ENCODE data around the gene C16orf90.
"Not testable (repeated sequence)": the region's sequence is repeated elsewhere in the genome, so short reads cannot be mapped to it uniquely, and the experiment has no call there.

C16orf90 gene, protein sequence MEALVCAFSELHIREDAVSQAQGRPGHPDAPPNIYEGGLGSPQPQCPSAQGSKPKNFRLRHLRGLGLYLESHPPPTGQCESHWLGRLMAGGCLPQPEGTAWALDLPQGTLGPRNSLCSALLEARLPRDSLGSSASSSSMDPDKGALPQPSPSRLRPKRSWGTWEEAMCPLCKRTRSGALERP

DNA sequence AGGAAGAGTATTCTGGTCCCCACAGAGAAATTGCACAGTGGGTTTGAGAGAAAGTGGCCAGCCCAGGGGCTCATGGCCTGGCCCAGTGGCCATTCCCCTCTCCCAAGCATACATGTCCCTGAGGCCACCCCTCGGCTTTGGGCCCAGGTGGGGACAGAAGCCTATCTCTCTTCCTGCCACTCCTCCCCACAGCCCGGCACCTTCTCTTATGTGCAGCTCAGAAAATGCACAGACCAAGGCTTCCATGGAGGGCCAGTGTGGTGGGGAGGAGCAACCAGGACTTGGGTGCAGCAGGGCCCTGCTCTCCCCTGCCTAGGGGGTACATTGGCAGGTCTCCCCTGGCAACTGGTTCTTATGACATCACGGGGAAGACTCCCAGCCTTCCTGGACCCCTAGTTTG is at the start of gene C16orf90:
TSS of gene C16orf90 (minus strand) at position 314 of the 400 bp plus-strand sequence. CDS start at position 246, 68 bp downstream.
- in situ Hi-C loops (cut with MboI; ENCODE audit: low sequenced_read_pairs): no loop called here

GRCh38 chr16:3542601-3543373 is 47.5 kb upstream of the C16orf90 start:
- in situ Hi-C loops (cut with MboI; ENCODE audit: low sequenced_read_pairs): no loop called here

DNA sequence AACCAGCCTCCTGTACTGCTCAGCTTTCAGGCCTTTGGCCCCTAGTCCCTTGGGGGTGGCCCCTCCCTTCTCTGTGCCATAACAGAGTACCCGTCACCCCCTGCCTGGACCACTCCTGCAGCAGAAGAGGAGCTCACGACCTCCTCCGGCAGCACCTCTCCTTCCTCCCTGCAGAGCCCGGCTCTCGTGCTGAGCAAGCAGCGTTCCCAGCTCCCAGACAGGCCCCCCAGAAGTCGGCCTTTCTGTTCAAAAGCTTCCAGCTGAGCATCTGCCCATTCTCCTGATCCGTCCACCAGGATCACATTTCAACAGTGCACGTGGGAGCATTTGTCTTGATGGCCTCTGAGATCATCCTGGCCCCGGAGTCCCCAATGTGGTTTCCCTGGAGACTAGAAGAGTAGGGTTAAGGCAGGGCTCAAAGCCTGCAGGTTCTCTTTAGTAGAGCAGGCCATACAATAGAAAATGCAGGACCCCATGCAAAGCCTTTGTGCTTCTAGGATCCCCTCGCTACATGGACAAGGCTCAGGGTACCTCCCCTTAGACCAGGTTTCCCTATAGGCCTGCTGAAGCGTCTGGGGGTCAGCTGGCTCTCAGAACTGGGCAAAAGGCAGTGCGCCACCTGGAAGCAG is 46.4 kb upstream of the C16orf90 start:
- in situ Hi-C loops (cut with MboI; ENCODE audit: low sequenced_read_pairs): no loop called here

DNA sequence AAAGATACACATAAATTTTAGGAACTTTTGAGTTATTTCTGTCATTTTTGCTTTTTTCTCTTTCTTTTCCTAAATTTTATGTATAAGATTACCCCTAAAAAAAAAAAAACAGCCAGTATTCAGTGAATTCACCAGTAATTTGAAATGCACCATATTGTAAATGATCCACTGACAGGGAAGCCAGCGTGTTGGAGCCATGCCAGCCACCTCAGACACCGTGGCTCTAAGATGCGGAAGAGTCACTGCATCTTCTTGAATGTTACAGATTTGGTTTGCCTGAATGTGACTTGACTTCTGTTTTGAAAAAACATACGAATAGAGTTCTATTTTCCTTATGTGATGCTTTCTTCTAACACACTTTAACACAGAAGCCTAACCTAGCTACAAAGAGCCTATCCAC is 42.9 kb upstream of the C16orf90 start:
- in situ Hi-C loops (cut with MboI; ENCODE audit: low sequenced_read_pairs): no loop called here

DNA sequence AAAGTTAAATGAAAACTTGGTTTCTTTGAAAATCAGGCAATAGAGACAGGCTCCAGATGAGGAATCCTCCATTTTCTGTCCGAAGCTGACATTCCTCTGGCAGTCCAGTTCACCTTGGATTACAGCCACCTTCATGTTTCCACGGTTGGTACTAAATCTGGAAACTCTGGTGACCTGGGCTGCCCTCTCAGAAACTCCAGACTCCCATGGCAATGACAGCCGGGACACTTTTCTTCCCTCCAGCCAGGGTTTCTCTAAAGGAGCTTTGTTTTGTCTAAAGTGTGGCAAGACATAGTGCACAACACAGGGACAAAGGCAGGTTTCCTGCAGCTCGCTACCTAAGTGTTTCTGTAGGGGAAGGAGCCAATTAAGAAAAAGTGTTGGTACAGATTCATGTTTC is 41.6 kb upstream of the C16orf90 start:
- in situ Hi-C loops (cut with MboI; ENCODE audit: low sequenced_read_pairs): no loop called here

DNA sequence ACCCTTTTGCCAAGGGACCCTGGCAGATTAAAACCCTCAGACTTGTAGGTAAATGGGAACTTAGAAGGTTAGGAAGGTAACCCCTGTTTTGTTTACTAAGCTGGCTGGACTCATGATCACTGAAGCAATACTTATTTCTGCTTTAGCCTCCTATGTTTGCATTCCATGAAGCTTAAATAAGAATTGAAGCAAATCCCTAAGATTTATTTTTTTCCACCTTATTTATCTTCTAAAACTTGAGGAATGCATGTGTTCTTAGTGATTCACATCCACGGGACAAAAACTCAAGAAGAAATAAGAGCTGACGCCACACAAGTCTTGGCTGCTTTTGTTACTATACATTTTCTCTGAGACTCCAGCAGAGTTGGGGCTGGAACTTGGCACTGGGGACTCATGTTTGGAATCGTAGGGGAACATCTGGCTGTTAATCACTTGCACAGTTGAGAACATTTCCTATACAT is 41.0 kb upstream of the C16orf90 start:
- in situ Hi-C loops (cut with MboI; ENCODE audit: low sequenced_read_pairs): no loop called here

DNA sequence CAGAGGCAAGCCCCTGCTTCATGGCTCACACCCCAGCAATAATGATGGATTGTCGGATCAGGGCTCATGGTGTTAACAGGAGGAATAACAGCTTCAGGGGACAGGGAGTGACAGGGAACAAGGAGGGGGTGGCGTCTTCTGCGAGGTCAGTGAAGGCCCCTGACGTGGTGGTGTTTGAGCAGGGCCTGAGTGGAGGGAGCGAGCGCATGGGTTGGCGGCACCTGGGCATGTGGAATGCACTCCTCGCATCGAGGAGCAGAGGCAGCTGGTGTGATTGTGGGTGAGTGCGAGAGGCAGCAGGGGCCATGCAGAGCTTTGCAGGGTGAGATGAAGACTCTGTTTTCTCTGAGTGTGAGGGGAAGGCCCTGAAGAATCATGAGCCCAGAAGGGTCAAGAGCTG is 38.8 kb upstream of the C16orf90 start:
- in situ Hi-C loops (cut with MboI; ENCODE audit: low sequenced_read_pairs): no loop called here

DNA sequence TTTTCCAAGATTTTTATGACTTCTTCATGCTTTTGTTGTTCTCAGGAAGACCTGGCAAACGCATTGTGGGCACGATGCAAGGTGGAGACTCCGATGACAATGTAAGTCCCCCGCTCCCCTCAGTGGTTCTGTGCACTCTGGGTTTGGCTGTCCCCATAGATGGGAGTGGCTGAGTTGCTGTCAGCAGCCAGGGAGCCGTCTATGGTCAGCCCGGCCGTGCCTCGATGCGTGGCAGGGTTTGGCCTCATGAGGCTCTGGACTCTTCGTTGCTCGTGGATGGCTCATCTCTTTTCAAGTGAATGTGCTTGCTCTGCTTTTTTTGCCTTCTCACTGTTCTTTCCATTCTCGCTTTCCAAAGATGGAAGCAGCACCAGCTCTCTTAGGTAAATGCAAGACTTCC is 37.5 kb upstream of the C16orf90 start:
- in situ Hi-C loops (cut with MboI; ENCODE audit: low sequenced_read_pairs): no loop called here

GRCh38 chr16:3530371-3530914 is 35.2 kb upstream of the C16orf90 start:
- in situ Hi-C loops (cut with MboI; ENCODE audit: low sequenced_read_pairs): no loop called here

DNA sequence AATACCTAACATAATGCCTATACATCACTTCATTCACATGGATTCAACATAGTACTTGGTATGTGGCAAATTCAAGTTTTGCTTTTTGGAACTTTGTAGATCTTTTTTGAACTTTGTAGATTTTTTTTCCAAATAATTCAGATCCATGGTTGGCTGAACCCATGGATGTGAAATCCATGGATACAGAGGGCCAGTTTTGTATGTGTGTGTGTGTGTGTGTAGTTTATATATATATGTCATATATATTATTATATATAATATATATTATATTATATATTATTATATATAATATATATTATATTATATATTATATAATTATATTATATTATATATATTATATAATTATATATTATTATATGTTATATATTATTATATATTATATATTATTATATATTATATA is 33.9 kb upstream of the C16orf90 start:
- in situ Hi-C loops (cut with MboI; ENCODE audit: low sequenced_read_pairs): no loop called here

DNA sequence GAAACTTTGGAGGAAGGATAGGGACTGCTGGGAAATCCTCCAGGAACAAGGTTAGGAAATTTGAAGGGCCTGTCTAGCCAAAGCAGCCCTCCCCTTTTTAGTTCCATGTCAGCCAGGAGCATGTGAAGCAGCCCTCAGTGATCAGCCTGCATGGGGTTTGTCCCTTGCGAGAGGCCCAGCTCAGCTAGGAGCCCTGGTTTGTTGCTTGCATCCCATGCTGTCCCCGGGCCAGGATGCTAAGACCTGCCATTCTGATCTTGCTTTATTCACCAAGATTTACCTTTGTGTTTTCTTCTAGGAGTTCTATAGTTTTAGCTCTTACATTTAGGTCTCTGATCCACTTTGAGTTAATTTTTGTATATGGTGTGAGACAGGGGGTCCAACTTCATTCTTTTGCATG is 33.1 kb upstream of the C16orf90 start:
- in situ Hi-C loops (cut with MboI; ENCODE audit: low sequenced_read_pairs): no loop called here

- in situ Hi-C loops (cut with MboI; ENCODE audit: low sequenced_read_pairs): not testable (repeated sequence)
These were observed 32.0 kb upstream of the C16orf90 start for GRCh38 chr16:3527216-3527829.

- in situ Hi-C loops (cut with MboI; ENCODE audit: low sequenced_read_pairs): no loop called here
These were observed 30.7 kb upstream of the C16orf90 start for GRCh38 chr16:3525951-3526350.

- in situ Hi-C loops (cut with MboI; ENCODE audit: low sequenced_read_pairs): no loop called here
These were observed 28.0 kb upstream of the C16orf90 start for GRCh38 chr16:3523281-3523680.

DNA sequence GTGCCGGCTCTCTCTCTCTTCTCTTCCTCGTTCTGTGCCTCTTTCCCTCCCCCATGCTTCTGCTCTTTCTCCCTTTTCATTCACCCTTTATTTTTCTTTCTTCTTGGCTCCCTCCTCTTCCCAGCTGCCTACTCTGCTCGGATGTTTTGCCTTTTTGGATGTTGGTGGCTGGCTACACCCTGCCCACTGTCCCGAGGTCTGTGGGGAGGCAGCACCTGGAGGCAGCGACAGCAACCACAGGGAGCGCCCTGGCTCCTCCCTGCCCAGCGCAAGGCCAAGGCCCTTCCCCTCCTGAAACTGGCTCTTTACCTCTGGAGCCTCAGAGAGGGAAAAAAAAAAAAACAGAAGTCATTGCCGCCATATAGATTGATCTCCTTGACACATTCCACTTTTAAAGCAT is 25.6 kb upstream of the C16orf90 start:
- in situ Hi-C loops (cut with MboI; ENCODE audit: low sequenced_read_pairs): no loop called here

- in situ Hi-C loops (cut with MboI; ENCODE audit: low sequenced_read_pairs): no loop called here
These were observed 25.1 kb upstream of the C16orf90 start for GRCh38 chr16:3520413-3520812.

DNA sequence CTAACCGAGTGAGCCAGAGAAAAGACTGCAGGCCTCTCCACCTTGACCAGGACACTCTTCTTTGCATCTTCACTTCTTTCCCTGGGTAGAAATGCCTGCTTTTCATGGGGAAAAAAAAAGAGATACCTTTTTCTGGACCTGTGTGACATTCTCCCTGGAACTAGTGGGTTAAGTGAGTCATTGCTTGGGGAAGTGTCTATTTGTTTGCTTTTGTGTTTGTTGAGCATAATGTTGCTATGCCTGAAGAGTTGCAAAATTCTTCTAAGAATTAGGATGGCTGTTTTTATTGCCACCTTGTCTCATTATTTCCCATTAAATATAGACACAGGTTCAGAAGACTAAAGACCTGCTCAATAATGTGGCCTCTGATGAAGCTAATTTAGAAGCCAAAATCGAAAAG is 24.3 kb upstream of the C16orf90 start:
- in situ Hi-C loops (cut with MboI; ENCODE audit: low sequenced_read_pairs): no loop called here

GRCh38 chr16:3518986-3519348 is 23.7 kb upstream of the C16orf90 start:
- in situ Hi-C loops (cut with MboI; ENCODE audit: low sequenced_read_pairs): no loop called here

GRCh38 chr16:3518292-3518985 is 23.1 kb upstream of the C16orf90 start:
- in situ Hi-C loops (cut with MboI; ENCODE audit: low sequenced_read_pairs): no loop called here

DNA sequence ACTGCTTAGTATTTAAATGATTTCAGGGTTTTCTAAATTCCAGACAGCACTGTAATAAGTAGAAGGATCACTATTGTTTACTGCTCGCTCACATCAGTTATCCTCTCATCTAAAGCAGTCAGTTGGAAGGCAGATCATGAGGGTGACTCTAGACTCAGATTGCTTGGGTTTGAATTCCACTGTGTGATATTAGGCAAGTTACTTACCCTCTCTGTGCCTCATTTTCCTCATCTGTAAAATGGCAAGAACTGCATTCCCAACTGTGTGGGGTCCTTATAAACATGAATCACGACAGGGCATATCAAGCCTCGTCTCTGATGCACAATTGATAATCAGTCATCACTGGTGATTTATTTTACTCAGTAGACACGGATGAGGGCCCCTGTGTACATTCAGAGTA is 20.6 kb upstream of the C16orf90 start:
- in situ Hi-C loops (cut with MboI; ENCODE audit: low sequenced_read_pairs): no loop called here

DNA sequence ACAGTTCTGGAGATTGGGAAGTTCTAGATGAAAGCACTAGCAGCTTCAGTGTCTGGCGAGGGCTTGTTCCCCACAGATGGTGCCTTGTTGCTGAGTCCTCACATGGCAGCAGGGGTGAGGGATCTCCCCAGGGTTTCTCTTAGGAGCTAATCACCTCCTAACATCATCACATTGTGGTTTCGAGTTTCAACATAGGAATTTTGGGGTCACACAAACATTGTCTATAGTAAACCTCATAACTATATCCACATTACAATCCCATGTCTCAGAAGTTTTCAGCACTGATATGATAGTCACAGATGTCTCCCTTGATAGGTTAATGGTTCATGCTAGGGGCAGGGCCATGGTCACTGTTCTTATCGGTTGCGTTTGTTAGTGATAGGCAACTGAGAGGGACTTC is 19.3 kb upstream of the C16orf90 start:
- in situ Hi-C loops (cut with MboI; ENCODE audit: low sequenced_read_pairs): no loop called here
